NCI-H1092 (cell line): Measurements from ENCODE around the gene IL4I1.

ENCODE experiments used
- DNase-seq: peaks from one replicate; lab custom pipeline; 2025; lab: John Stamatoyannopoulos, UW

The IL4I1 gene

DNA sequence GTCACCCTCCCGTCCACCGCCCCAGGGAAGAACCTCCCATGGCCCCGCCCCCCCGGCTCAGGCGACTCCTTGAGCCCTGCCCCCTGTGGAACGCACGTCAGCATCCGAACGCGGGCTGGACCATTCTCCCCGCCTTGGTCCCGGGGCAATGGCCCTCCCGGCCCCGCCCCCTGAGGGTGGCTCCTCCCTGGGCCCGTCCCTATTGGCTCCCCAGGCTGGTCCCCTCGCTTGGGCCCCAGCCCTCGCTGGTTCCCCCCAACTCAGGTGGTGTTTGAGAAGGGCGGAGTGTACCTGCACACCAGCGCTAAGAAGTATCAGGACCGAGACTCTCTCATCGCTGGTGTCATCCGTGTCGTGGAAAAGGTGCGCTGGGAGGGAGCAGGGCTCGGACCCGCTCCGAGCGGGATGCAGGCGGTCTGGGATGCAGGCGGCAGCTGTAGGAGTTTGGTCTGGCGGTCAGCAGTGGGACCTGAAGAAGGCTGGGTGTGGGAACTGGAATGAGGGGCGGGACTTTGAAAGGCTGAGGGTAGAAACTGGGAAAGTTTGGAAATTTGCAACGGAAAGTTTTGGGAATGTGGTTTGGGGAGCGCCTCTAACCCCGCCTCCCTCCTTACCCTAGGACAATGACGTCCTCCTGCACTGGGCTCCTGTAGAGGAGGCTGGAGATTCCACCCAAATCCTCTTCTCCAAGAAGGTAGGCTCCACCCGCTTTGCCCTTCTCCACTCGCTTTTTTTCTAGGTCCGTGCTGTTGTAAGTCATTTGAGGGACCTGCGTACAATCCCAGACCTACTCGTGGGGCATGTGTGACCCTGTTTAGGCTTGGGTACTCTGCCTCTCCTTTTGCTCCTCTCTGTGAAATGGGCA is 18.6 kb downstream of the IL4I1 start:
- DNase-seq = peak; percentile 78

- peak; percentile 97 for DNase-seq
These were observed 19.4 kb downstream of the IL4I1 start, which contains the start of the genes AKT1S1 and TBC1D17 for GRCh38 chr19:49877020-49877878. Gene AKT1S1 (minus strand): TSS chr19:49877355. CDS start chr19:49873295, 4,060 bp downstream. Gene TBC1D17 (plus strand): TSS chr19:49877702. CDS start chr19:49877724, 22 bp downstream.

DNA sequence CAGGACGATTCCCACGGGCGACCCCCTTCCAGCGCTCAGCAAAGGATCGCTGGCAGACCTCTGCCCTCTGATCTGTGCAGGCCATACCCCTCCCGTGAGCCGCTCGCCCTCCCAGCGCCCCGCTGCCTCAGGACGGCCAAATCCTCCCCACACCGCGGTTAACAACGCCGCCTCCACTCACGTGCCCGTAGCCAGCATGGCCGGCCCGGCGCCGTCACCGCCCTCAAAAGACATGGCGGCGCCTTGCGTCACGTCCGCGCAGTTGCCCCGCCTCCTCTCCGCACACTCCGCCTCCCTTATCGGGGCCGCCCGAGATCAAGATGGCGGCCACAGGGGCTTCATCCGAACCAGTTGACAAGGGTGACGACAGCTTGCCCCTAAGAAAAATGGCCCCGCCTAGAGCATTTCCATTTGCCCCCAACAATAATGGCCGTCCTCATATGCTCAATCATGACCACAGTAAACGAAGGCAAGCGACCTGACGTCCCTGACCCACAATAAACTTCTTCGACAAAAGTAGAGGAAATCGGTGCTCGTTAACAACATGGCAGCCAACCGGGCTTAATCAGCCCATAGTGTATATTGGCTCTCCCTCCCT is 20.2 kb downstream of the IL4I1 start:
- DNase-seq = peak; percentile 95

DNA sequence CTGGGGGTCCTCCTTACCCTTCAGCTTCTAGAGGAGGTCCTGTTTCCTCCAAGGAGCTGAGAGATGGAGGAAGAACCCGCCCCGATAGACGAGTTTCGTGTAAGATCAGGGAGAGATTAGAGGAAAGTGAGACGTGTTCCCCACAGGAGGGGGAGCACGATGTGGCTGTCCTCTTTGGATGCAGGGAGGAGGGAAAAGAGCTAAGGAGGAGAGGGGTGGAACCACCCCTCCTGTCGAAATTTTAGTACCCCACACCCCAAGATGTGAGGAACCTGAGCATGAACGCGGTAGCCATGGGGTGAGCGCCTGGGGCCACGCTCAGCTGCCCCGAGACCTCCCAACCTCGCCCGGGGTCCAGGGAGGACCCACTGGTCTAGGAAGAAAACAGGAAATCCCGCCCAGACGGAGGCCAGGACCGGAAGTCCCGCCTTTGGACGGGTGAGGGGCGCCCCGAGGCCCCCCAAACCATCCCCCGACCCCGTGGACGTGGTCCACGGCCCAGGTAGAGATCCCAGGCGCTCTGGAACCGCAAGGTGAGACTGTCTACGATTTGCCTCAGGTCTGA is 20.7 kb downstream of the IL4I1 start:
- DNase-seq = peak; percentile 21

DNA sequence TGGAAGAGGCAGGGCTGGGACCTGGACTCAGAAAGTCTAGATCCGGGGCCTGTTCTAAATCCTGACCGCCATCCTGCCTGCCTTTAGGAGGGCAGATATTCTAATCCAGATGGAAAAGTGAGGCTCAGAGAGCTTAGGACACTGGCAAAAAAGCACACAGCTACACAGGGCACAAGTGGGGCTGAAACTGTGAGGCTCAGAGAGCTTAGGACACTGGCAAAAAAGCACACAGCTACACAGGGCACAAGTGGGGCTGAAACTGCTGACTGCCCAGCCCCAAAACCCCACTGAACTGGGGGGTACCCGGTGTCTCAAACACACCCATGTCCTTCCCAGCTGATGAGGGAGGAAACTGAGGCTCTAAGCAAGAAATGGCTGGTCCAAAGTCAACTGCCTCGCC is 21.5 kb downstream of the IL4I1 start:
- DNase-seq = no peak

- DNase-seq = no peak
These were observed 22.1 kb downstream of the IL4I1 start for GRCh38 chr19:49874503-49875157.

- no peak for DNase-seq
These were observed 22.9 kb downstream of the IL4I1 start for GRCh38 chr19:49873834-49874233.

GRCh38 chr19:49873129-49873521 is 23.6 kb downstream of the IL4I1 start:
- no peak for DNase-seq

DNA sequence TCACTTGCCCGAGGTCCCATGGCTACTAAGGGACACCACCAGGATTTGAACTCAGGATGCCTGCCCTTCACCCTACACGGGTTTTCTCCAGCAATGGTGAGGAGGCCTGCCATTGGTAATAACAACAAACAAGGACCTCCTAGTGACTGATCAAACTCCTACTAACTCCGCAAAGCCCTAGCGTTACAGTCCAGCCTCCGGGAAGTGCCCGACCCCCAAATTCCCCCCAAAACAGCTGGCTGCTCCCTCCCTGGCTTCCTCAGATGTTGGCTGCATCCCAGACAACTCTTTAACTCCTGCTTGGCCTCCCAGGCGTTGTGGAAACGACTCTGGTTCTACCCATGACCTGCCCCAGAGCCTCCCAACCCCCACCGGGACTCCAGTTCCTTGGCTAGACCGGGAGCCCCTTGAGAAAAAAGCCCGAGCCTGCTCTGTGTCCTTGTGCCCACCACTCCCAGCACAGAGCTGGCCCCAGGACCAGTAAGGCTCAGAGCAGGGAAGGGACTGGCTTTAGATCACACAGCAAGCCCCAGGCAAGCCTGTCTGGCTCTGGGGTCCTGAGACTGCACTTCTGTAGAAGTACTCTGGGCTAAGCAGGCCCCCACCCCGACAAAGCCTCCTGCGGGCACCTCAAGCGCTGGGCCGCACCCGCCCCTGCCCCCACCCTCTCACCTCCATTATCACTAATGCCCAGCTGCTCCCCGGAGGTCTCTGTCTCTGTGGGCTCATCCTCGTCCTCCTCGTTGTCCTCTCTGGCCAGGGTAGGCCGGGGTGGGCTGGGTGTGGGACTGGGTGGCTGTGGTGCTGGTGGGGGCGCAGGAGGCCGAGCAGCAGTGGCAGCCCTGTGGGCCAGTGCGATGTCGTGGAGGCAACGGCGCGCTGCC is 24.2 kb downstream of the IL4I1 start:
- no peak for DNase-seq

DNA sequence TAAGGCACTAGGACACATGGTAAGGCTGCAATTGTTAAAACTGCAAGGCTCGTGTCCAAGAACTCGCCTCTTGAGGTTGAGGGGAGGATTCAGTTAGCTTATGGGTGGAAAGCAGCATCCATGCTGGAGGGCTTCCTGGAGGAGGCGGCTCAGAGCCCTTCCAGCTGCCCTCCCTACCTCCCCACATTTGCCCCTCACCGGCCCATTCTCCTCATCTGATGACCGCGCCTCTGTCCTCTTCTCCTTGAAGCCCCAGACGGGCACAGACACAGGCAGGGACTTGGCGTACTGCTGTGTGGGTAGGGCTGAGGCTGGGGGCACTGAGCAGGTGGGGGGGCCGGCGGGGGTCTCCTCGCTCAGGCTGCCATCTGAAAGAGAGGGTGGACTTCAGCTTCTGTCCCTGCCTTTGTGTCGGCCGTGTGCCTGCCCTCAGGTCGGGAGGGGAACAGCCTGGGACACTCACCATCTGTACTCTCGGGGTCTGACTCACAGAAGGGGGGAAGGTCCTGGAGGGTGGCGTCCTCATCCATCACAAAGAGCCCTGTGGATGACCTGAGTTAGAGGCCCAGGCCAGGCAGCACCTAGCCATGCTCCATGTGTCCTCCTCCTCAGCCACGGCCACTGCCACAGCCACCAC is 25.2 kb downstream of the IL4I1 start:
- DNase-seq = no peak

DNA sequence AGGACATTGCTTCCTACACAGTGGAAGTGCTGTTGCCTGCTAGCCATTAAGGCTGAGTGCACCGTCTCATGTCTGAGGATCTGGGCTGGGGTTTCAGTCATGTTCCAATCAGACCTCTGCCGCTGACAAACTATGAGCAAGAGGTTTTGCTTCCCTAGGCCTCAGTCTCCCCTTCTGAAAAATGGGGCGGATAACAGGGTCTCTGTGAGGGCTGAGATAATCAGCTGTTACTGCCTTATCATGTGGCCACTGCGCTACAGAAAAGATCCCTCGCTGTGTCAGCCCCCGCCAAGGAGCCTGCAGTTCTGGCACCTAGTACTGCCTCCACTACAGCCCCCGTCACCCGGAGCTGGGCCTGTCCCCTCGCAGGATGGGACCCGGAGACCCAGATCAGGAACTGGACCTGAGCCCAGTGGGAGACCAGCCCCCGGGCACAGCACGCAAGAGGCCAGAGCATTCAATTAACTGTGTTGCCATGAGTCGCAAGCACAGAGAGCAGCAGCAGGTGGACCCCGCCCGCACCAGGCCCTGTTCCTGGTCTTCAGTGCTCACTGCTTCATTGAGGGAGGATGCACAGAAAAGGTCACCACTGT is 26.3 kb downstream of the IL4I1 start:
- no peak for DNase-seq

- DNase-seq = peak; percentile 98
These were observed 27.0 kb downstream of the IL4I1 start for GRCh38 chr19:49869484-49870308.

DNA sequence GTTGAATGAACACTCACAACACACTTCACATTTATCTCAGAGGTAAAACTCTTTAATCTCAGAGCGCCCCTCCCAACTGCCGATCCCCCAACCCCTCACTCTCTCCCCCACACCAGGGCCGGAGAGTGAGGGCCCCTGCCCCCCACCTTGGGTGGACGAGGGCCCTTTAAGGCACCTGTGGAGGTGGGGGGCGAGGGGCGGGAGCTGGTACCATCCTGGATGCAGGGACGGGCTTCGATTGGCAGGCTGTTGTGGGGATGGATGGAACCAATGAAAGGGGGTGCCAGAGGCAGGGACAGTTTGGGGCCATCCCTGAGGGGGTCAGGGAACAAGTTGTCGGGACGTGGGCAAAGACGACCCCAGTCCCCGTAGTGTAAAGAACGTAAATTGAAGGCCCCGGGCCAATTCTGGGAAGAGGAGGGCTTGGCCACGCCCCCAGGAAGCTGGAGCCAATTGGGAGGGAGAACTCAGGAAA is 27.6 kb downstream of the IL4I1 start:
- peak; percentile 72 for DNase-seq

- DNase-seq = peak; percentile 84
These were observed 29.5 kb downstream of the IL4I1 start, which contains the start of gene PNKP for GRCh38 chr19:49866933-49867782. Gene PNKP (minus strand): TSS chr19:49867576. CDS start chr19:49867204, 372 bp downstream.

DNA sequence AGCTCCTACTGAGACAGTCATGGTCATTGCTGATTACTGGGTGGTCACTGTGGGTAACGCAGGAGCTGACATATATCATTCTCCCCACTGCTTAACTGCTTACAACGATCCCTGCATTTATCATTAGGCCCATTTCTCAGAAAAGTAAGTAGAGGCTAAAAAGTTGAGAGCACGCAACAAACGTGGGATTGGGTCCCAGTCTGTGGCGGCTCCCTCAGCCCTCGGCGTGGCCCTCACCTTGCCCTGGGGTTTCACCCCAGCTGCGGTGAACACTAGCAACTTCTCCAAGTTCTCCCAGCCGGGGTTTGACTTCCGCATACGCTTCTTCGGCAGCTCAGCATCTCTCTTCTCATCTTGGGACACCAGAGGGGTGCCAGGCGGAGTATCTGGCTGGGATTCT is 31.8 kb downstream of the IL4I1 start:
- no peak for DNase-seq

- no peak for DNase-seq
These were observed 32.8 kb downstream of the IL4I1 start for GRCh38 chr19:49863935-49864320.

DNA sequence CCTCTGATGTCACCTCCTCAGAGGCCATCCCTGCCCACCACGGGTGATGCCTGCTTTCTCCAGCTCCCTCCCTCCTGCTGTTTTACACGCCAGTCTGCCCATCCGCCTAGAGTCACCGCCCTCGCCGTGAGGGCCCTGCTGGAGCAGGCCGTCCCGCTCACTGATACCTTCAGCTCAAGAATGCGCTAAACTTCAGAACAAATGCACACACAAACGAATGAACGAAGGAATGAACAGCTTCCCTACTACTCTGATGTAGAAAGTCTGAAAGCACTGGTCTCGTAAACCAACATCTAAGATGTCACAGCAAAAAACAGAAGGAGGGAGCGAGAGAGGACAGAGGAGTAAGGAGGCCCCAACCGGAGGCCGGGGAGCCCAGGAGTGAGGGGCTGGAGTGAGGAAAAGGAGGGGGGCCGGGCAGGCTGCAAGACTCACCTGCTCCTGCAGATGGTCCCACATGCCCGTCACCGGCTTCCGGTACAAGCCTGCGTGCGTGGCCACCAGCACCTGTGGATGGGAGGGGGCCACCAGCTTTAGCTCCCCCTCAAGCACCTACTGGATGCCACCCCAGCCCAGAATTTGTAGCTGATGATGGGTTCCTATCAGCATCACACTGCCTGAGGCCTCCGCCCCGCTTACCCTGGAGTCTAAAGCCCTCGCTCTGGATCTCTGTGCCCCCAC is 33.3 kb downstream of the IL4I1 start:
- DNase-seq = no peak
